Type B pancreatic cell (in vitro differentiated cells): ENCODE results near the gene CAPN10. TPM values are rescaled to one million over a fixed set of nuclear protein-coding genes. Genes with fewer than 3 reads are reported as not detected.

Experiments
- DNase-seq: peaks from one replicate; pipeline ENCODE4 v3.0.0; 2021; ENCODE audit warnings: mixed read lengths; ENCODE audit not compliant: unreplicated experiment; ENCODE audit errors: extremely low spot score
- H3K27ac Mint-ChIP-seq: 2 replicates; pipeline ENCODE4 v1.8.0; 2021; ENCODE audit warnings: mild to moderate bottlenecking, mixed read lengths
- H3K27me3 Mint-ChIP-seq: 2 replicates; pipeline ENCODE4 v1.8.0; 2021; ENCODE audit warnings: mixed read lengths
- H3K36me3 Mint-ChIP-seq: 2 replicates; pipeline ENCODE4 v1.8.0; 2021; ENCODE audit warnings: mixed read lengths
- H3K4me1 Mint-ChIP-seq: one replicate; pipeline ENCODE4 v1.8.0; 2021; ENCODE audit warnings: mixed read lengths; ENCODE audit not compliant: unreplicated experiment
- H3K4me3 Mint-ChIP-seq: 2 replicates; pipeline ENCODE4 v1.8.0; 2021; ENCODE audit warnings: mild to moderate bottlenecking, mixed read lengths
- H3K9me3 Mint-ChIP-seq: 2 replicates; pipeline ENCODE4 v1.8.0; 2021; ENCODE audit warnings: mixed read lengths
- total RNA-seq: library from RNA; stranded (reverse); gene quantifications from 2 replicates; pipeline ENCODE4 v1.2.1, GENCODE V29; 2021; ENCODE audit warnings: low replicate concordance
- TF ChIP-seq, protein P1 (sequence below): fragments of 200-600 bp; sonication (generic); conservative IDR thresholded peaks from 2 replicates; pipeline ENCODE4 v1.5.0; 2021; ENCODE audit warnings: antibody characterized with exemption, mild to moderate bottlenecking

Gene CAPN10
- total RNA-seq, 1 donor from 2014 or later, result 55.2 TPM

DNA sequence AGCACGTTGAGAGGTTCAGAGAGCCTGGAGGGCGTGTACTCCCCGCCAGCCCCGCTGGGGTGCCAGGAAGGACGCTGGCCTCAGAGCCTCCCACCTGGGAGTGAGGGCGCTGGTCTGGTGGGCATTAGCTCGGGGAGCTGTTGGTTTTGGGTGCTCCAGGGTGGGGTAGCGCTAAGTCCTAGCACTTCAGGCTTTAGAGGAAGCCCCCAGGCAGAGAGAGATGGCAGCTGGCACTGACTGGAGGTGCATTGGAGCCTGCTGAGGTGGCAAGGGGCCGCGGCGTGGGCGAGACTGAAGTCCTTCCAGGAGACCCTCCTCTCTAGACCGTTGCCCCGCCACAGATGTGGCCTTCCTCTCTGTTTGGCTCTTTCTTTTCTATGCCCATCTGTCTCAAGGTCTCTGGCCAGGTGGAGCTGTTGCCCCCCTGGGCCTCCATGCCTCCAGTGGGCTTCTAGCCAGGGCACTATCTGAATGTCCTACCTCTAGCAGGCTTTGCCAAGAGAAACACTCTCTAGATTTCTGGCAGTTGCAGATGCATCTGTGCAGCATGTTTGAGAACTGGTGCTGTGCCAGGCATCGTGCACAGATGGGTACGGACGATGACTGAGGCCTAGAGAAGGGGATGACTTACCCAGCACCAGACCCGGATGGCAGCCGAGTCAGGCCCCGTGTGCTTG is 6.6 kb downstream of the CAPN10 start:
- DNase-seq, result no peak
- Mint-ChIP-seq H3K27me3 (no peaks in the 10 kb centered on the region), H3K4me1 (peaks cover 9% of the 10 kb centered on the region), H3K9me3 (no peaks in the 10 kb centered on the region), H3K36me3 (no peaks in the 10 kb centered on the region), H3K27ac (no peak overlapping the region), H3K4me3 (no peak overlapping the region)
- TF ChIP-seq, protein P1, sequence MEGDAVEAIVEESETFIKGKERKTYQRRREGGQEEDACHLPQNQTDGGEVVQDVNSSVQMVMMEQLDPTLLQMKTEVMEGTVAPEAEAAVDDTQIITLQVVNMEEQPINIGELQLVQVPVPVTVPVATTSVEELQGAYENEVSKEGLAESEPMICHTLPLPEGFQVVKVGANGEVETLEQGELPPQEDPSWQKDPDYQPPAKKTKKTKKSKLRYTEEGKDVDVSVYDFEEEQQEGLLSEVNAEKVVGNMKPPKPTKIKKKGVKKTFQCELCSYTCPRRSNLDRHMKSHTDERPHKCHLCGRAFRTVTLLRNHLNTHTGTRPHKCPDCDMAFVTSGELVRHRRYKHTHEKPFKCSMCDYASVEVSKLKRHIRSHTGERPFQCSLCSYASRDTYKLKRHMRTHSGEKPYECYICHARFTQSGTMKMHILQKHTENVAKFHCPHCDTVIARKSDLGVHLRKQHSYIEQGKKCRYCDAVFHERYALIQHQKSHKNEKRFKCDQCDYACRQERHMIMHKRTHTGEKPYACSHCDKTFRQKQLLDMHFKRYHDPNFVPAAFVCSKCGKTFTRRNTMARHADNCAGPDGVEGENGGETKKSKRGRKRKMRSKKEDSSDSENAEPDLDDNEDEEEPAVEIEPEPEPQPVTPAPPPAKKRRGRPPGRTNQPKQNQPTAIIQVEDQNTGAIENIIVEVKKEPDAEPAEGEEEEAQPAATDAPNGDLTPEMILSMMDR, result no peak

DNA sequence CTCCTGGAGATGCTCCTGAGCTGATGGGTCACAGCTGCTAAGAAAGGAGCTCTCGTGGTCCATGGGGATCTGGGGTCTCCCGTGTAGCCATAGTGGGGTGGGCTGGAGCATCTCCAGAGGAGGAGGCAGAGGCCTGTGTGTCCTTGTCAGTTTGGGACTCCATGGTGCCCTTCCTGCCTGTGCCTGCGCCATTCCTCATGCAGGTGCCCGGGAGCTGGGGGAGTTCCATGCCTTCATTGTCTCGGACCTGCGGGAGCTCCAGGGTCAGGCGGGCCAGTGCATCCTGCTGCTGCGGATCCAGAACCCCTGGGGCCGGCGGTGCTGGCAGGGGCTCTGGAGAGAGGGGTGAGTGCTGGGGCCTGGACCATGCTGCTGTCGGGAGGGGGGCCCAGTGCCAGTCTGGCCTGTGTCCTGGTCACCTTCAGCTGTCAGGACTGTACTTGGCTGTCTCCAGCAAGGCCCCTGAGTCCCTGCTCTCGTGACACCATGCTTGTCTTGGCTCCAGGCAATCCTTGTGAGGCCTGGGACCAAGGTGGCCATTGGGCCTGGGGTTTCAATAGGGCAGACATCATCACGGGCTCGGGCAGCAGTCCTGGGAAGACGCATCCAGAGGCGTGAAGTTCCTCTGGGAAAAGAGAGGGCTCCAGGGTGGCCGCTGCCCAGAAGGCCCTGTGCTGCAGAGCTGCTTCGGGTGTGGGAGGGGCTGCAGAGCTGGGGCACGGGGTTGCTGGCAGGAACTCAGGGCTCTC is 7.3 kb downstream of the CAPN10 start:
- Mint-ChIP-seq H3K27me3 (no peaks in the 10 kb centered on the region), H3K4me1 (peaks cover 2% of the 10 kb centered on the region), H3K9me3 (no peaks in the 10 kb centered on the region), H3K27ac (no peak overlapping the region), H3K4me3 (no peak overlapping the region), H3K36me3 (no peaks in the 10 kb centered on the region)
- DNase-seq, result no peak
- TF ChIP-seq, protein P1, result no peak

DNA sequence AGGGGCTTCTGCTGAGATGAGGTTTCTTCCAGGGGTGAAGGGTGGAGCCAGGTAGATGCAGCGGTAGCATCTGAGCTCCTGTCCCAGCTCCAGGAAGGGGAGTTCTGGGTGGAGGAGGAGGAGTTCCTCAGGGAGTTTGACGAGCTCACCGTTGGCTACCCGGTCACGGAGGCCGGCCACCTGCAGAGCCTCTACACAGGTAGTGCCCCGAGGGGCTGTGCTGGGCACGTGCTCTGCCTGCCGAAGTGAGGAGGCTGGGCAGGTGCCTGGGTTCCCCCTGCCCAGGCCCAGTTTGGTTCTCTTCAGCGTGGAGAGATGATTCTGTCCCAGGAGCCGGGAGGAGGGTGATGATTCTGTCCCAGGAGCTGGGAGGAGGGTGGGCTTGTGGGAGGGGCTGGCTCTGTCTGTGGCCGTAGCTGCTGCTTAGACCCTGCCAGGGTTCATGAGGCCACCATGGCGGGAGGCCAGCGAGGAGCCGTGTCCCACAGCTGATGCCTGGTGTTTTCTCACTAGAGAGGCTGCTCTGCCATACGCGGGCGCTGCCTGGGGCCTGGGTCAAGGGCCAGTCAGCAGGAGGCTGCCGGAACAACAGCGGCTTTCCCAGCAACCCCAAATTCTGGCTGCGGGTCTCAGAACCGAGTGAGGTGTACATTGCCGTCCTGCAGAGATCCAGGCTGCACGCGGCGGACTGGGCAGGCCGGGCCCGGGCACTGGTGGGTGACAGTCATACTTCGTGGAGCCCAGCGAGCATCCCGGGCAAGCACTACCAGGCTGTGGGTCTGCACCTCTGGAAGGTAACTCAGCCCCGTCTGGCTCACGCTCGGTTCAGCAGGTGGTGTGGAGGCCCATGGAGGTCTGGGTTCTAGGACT is 8.2 kb downstream of the CAPN10 start:
- no peak for DNase-seq
- TF ChIP-seq, protein P1, result no peak
- Mint-ChIP-seq H3K4me3 (no peak overlapping the region), H3K27ac (no peak overlapping the region), H3K27me3 (no peaks in the 10 kb centered on the region), H3K9me3 (no peaks in the 10 kb centered on the region), H3K4me1 (no peaks in the 10 kb centered on the region), H3K36me3 (no peaks in the 10 kb centered on the region)

DNA sequence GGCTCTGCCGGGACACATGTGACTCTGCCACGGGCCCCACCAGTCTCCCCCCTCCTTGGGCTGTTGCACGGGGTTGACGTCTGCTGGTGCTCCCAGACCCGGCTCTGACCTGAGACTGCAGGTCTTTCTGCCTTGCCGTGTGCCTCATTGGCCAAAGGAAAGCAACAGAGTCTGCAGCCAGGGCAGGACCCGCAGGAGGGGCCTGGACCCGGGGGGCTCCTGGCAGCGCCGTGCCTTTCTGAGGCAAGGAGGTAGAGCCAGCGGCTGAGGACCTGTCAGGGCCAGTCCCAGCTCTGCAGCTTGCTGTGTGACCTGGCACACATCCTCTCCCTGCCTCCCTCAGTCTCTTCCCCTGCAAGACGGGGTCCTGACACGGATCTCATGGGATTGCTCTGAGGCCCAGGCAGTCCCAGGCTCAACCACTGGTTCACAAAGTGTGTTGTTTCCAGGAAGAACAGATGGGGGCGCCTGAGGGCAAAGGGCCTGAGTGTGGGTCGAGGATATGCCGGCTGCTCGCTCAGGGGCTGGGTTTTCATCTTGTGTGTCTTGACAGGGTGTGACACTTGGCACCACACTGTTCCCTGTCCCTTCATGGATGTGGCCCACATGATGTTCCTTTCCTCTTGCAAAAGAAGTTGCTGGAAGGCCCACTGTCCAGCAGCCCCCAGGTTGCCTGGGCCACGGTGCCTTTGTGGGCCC is 9.0 kb downstream of the CAPN10 start:
- H3K27ac Mint-ChIP-seq, result no peak overlapping the region
- DNase-seq, result no peak

More for the DNA sequence above, 9.0 kb downstream of the CAPN10 start:
- H3K27me3 Mint-ChIP-seq, result no peaks in the 10 kb centered on the region
- H3K9me3 Mint-ChIP-seq, result no peaks in the 10 kb centered on the region
- no peak overlapping the region for H3K4me3 Mint-ChIP-seq
- TF ChIP-seq, protein P1, result peak; percentile 55
- H3K36me3 Mint-ChIP-seq, result peaks cover 3% of the 10 kb centered on the region
- H3K4me1 Mint-ChIP-seq, result no peaks in the 10 kb centered on the region
